Measurements from ENCODE around the gene PTPRU. TPM values are rescaled to one million over a fixed set of nuclear protein-coding genes. Genes with fewer than 3 reads are reported as not detected.
A peak's percentile ranks its signal among the peaks of the same experiment; 100 is the strongest.

The PTPRU gene
- total and polyA plus RNA-seq, 7 experiments from 2014 or later: 0.17 to 0.42 TPM; not detected in 5

GRCh38 chr1:29306471-29307140 lies 70.3 kb downstream of the PTPRU start:
- H3K9me3 ChIP-seq (ENCODE audit: control insufficient read depth in 2 of 3, low read length in 3 of 3): no peaks in the 10 kb centered on the region
- no peaks in the 10 kb centered on the region for H3K36me3 Mint-ChIP-seq
- H3K4me3 Mint-ChIP-seq: no peak overlapping the region
- H3K9me3 Mint-ChIP-seq: peaks cover 0 to 4% (median 0%) of the 10 kb centered on the region in 11 donors
- DNase-seq: no peak
- H3K27ac Mint-ChIP-seq: no peak overlapping the region
- peaks cover 0 to 1% (median 0%) of the 10 kb centered on the region in 7 donors for H3K4me1 Mint-ChIP-seq
- H3K4me3 ChIP-seq (ENCODE audit: low read length): no peak overlapping the region
- H3K27ac ChIP-seq (ENCODE audit: low read depth, low read length): no peak overlapping the region
- ChIA-PET CTCF (no interaction called here), POLR2A (no interaction called here)
- ATAC-seq: no peak
- peaks cover 0 to 5% (median 2%) of the 10 kb centered on the region in 5 donors for H3K27me3 Mint-ChIP-seq
- H3K4me1 ChIP-seq (ENCODE audit: control insufficient read depth in 2 of 2, insufficient read depth in 2 of 2, low read length in 2 of 2): no peaks in the 10 kb centered on the region
- no peaks in the 10 kb centered on the region for H3K36me3 ChIP-seq (ENCODE audit: control insufficient read depth in 2 of 3, insufficient read depth in 3 of 3, low read length in 3 of 3)
- no peaks in the 10 kb centered on the region for H3K27me3 ChIP-seq (ENCODE audit: control insufficient read depth in 2 of 2, insufficient read depth in 2 of 2, low read length in 2 of 2)
- intact Hi-C loops (cut with micrococcal nuclease): no loop called here

- ChIA-PET CTCF (no interaction called here), POLR2A (no interaction called here)
- intact Hi-C loops (cut with micrococcal nuclease): no loop called here
- Histone ChIP-seq H3K9me3 (ENCODE audit: control insufficient read depth in 2 of 3, low read length in 3 of 3) (no peaks in the 10 kb centered on the region), H3K27ac (ENCODE audit: low read depth, low read length) (no peak overlapping the region), H3K4me3 (ENCODE audit: low read length) (no peak overlapping the region), H3K36me3 (ENCODE audit: control insufficient read depth in 2 of 3, insufficient read depth in 3 of 3, low read length in 3 of 3) (no peaks in the 10 kb centered on the region), H3K4me1 (ENCODE audit: control insufficient read depth in 2 of 2, insufficient read depth in 2 of 2, low read length in 2 of 2) (no peaks in the 10 kb centered on the region), H3K27me3 (ENCODE audit: control insufficient read depth in 2 of 2, insufficient read depth in 2 of 2, low read length in 2 of 2) (no peaks in the 10 kb centered on the region)
- peaks cover 0 to 5% (median 0%) of the 10 kb centered on the region in 7 donors for H3K4me1 Mint-ChIP-seq
- H3K27ac Mint-ChIP-seq: no peak overlapping the region
- DNase-seq (no peak), ATAC-seq (no peak)
- no peaks in the 10 kb centered on the region for H3K9me3 Mint-ChIP-seq
- H3K4me3 Mint-ChIP-seq: no peak overlapping the region
- H3K36me3 Mint-ChIP-seq: no peaks in the 10 kb centered on the region
- peaks cover 0 to 4% (median 0%) of the 10 kb centered on the region in 5 donors for H3K27me3 Mint-ChIP-seq
Observed at GRCh38 chr1:29309075-29309474, 72.8 kb downstream of the PTPRU start.

GRCh38 chr1:29309621-29310020 lies 73.3 kb downstream of the PTPRU start:
- intact Hi-C loops (cut with micrococcal nuclease): no loop called here
- Mint-ChIP-seq H3K36me3 (no peaks in the 10 kb centered on the region), H3K4me3 (no peak overlapping the region), H3K9me3 (no peaks in the 10 kb centered on the region), H3K27ac (no peak overlapping the region), H3K4me1 (peaks cover 0 to 5% (median 0%) of the 10 kb centered on the region in 7 donors), H3K27me3 (peaks cover 0 to 2% (median 0%) of the 10 kb centered on the region in 5 donors)
- no peak overlapping the region for H3K4me3 ChIP-seq (ENCODE audit: low read length)
- POLR2A ChIA-PET: no interaction called here
- DNase-seq (no peak), ATAC-seq (no peak)
- no peaks in the 10 kb centered on the region for H3K9me3 ChIP-seq (ENCODE audit: control insufficient read depth in 2 of 3, low read length in 3 of 3)
- H3K27ac ChIP-seq (ENCODE audit: low read depth, low read length): no peak overlapping the region
- H3K36me3 ChIP-seq (ENCODE audit: control insufficient read depth in 2 of 3, insufficient read depth in 3 of 3, low read length in 3 of 3): no peaks in the 10 kb centered on the region
- CTCF ChIA-PET: no interaction called here
- H3K27me3 ChIP-seq (ENCODE audit: control insufficient read depth in 2 of 2, insufficient read depth in 2 of 2, low read length in 2 of 2): no peaks in the 10 kb centered on the region
- no peaks in the 10 kb centered on the region for H3K4me1 ChIP-seq (ENCODE audit: control insufficient read depth in 2 of 2, insufficient read depth in 2 of 2, low read length in 2 of 2)

- no peak overlapping the region for H3K27ac Mint-ChIP-seq
- no peaks in the 10 kb centered on the region for H3K36me3 Mint-ChIP-seq
- H3K27me3 Mint-ChIP-seq: peaks cover 0 to 2% (median 0%) of the 10 kb centered on the region in 5 donors
- Histone ChIP-seq H3K36me3 (ENCODE audit: control insufficient read depth in 2 of 3, insufficient read depth in 3 of 3, low read length in 3 of 3) (no peaks in the 10 kb centered on the region), H3K27ac (ENCODE audit: low read depth, low read length) (no peak overlapping the region), H3K4me1 (ENCODE audit: control insufficient read depth in 2 of 2, insufficient read depth in 2 of 2, low read length in 2 of 2) (no peaks in the 10 kb centered on the region), H3K4me3 (ENCODE audit: low read length) (no peak overlapping the region), H3K27me3 (ENCODE audit: control insufficient read depth in 2 of 2, insufficient read depth in 2 of 2, low read length in 2 of 2) (no peaks in the 10 kb centered on the region), H3K9me3 (ENCODE audit: control insufficient read depth in 2 of 3, low read length in 3 of 3) (no peaks in the 10 kb centered on the region)
- no peak overlapping the region for H3K4me3 Mint-ChIP-seq
- ChIA-PET POLR2A (no interaction called here), CTCF (no interaction called here)
- H3K9me3 Mint-ChIP-seq: no peaks in the 10 kb centered on the region
- intact Hi-C loops (cut with micrococcal nuclease): no loop called here
- ATAC-seq (no peak), DNase-seq (no peak)
- H3K4me1 Mint-ChIP-seq: peaks cover 0 to 5% (median 0%) of the 10 kb centered on the region in 7 donors
Observed at GRCh38 chr1:29310616-29311180, 74.4 kb downstream of the PTPRU start.

- CTCF ChIA-PET: no interaction called here
- H3K4me1 Mint-ChIP-seq: peaks cover 0 to 5% (median 0%) of the 10 kb centered on the region in 7 donors
- no peak overlapping the region for H3K27ac Mint-ChIP-seq
- DNase-seq: no peak
- intact Hi-C loops (cut with micrococcal nuclease): no loop called here
- Histone ChIP-seq H3K36me3 (ENCODE audit: control insufficient read depth in 2 of 3, insufficient read depth in 3 of 3, low read length in 3 of 3) (no peaks in the 10 kb centered on the region), H3K27me3 (ENCODE audit: control insufficient read depth in 2 of 2, insufficient read depth in 2 of 2, low read length in 2 of 2) (no peaks in the 10 kb centered on the region), H3K4me1 (ENCODE audit: control insufficient read depth in 2 of 2, insufficient read depth in 2 of 2, low read length in 2 of 2) (no peaks in the 10 kb centered on the region), H3K27ac (ENCODE audit: low read depth, low read length) (no peak overlapping the region), H3K9me3 (ENCODE audit: control insufficient read depth in 2 of 3, low read length in 3 of 3) (no peaks in the 10 kb centered on the region), H3K4me3 (ENCODE audit: low read length) (no peak overlapping the region)
- no peak overlapping the region for H3K4me3 Mint-ChIP-seq
- ATAC-seq: no peak
- H3K36me3 Mint-ChIP-seq: no peaks in the 10 kb centered on the region
- POLR2A ChIA-PET: no interaction called here
- H3K9me3 Mint-ChIP-seq: no peaks in the 10 kb centered on the region
- H3K27me3 Mint-ChIP-seq: peaks cover 0 to 2% (median 0%) of the 10 kb centered on the region in 5 donors
Observed at GRCh38 chr1:29311352-29312030, 75.2 kb downstream of the PTPRU start.

- Mint-ChIP-seq H3K9me3 (no peaks in the 10 kb centered on the region), H3K27ac (peak overlapping the region in 1 of 9 donors; percentile 8), H3K27me3 (no peaks in the 10 kb centered on the region), H3K4me3 (no peak overlapping the region), H3K36me3 (no peaks in the 10 kb centered on the region), H3K4me1 (peaks cover 0 to 5% (median 0%) of the 10 kb centered on the region in 7 donors)
- ATAC-seq (no peak), DNase-seq (no peak)
- no peaks in the 10 kb centered on the region for H3K36me3 ChIP-seq (ENCODE audit: control insufficient read depth in 2 of 3, insufficient read depth in 3 of 3, low read length in 3 of 3)
- H3K4me3 ChIP-seq (ENCODE audit: low read length): no peak overlapping the region
- intact Hi-C loops (cut with micrococcal nuclease): no loop called here
- H3K9me3 ChIP-seq (ENCODE audit: control insufficient read depth in 2 of 3, low read length in 3 of 3): no peaks in the 10 kb centered on the region
- no peak overlapping the region for H3K27ac ChIP-seq (ENCODE audit: low read depth, low read length)
- POLR2A ChIA-PET: no interaction called here
- H3K27me3 ChIP-seq (ENCODE audit: control insufficient read depth in 2 of 2, insufficient read depth in 2 of 2, low read length in 2 of 2): no peaks in the 10 kb centered on the region
- H3K4me1 ChIP-seq (ENCODE audit: control insufficient read depth in 2 of 2, insufficient read depth in 2 of 2, low read length in 2 of 2): no peaks in the 10 kb centered on the region
- CTCF ChIA-PET: no interaction called here
Observed at GRCh38 chr1:29312469-29313461, 76.4 kb downstream of the PTPRU start.

Data from naive thymus-derived CD4-positive, alpha-beta T cell (primary cell).